ENCODE results near the gene MYCT1. TPM values are rescaled to one million over a fixed set of nuclear protein-coding genes. Genes with fewer than 3 reads are reported as not detected.

Gene MYCT1
- total and polyA plus RNA-seq, 4 donors: 3.6 to 9.1 (median 4.3) TPM

DNA sequence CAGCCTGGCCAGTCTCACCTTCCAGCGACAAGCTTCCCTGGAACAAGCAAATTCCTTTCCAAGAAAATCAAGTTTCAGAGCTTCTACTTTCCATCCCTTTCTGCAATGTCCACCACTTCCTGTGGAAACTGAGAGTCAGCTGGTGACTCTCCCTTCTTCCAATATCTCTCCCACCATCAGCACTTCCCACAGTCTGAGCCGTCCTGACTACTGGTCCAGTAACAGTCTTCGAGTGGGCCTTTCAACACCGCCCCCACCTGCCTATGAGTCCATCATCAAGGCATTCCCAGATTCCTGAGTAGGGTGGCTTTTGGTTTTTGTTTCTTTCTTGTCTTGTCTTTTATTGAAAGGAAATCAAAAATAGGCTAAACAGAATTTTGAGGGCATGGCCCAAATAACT, 24.3 kb downstream of the MYCT1 start:
- DNase-seq (ENCODE audit: low spot score): no peak
- H3K4me1 ChIP-seq (ENCODE audit: control insufficient read depth in 4 of 4, insufficient read depth in 4 of 4, low read length in 3 of 4): no peaks in the 10 kb centered on the region
- no peak overlapping the region for H3K27ac ChIP-seq (ENCODE audit: low read depth in 1 of 2, low read length in 2 of 2)
- TF ChIP-seq EGR1 (IDR thresholded peaks at IDR 0.05; ENCODE audit: low read depth in 2 of 2) (no peak), FOXA2 (IDR thresholded peaks at IDR 0.05) (no peak), HNF4A (conservative IDR thresholded peaks at IDR 0.05) (no peak), FOXA1 (IDR thresholded peaks at IDR 0.05) (no peak), SP1 (IDR thresholded peaks at IDR 0.05) (no peak), HNF4G (IDR thresholded peaks at IDR 0.05) (no peak), RXRA (IDR thresholded peaks at IDR 0.05) (no peak), NR2F2 (IDR thresholded peaks at IDR 0.05) (no peak), TAF1 (conservative IDR thresholded peaks at IDR 0.05) (no peak), GABPA (IDR thresholded peaks at IDR 0.05 in 1 of 2, conservative IDR thresholded peaks at IDR 0.05 in 1 of 2) (no peak)
- TF ChIP-seq, protein P1, sequence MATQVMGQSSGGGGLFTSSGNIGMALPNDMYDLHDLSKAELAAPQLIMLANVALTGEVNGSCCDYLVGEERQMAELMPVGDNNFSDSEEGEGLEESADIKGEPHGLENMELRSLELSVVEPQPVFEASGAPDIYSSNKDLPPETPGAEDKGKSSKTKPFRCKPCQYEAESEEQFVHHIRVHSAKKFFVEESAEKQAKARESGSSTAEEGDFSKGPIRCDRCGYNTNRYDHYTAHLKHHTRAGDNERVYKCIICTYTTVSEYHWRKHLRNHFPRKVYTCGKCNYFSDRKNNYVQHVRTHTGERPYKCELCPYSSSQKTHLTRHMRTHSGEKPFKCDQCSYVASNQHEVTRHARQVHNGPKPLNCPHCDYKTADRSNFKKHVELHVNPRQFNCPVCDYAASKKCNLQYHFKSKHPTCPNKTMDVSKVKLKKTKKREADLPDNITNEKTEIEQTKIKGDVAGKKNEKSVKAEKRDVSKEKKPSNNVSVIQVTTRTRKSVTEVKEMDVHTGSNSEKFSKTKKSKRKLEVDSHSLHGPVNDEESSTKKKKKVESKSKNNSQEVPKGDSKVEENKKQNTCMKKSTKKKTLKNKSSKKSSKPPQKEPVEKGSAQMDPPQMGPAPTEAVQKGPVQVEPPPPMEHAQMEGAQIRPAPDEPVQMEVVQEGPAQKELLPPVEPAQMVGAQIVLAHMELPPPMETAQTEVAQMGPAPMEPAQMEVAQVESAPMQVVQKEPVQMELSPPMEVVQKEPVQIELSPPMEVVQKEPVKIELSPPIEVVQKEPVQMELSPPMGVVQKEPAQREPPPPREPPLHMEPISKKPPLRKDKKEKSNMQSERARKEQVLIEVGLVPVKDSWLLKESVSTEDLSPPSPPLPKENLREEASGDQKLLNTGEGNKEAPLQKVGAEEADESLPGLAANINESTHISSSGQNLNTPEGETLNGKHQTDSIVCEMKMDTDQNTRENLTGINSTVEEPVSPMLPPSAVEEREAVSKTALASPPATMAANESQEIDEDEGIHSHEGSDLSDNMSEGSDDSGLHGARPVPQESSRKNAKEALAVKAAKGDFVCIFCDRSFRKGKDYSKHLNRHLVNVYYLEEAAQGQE (IDR thresholded peaks at IDR 0.05): no peak
- TF ChIP-seq, protein P2, sequence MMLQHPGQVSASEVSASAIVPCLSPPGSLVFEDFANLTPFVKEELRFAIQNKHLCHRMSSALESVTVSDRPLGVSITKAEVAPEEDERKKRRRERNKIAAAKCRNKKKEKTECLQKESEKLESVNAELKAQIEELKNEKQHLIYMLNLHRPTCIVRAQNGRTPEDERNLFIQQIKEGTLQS (IDR thresholded peaks at IDR 0.05): no peak
- H3K9me3 ChIP-seq (ENCODE audit: control insufficient read depth in 4 of 4, low read length in 3 of 4): no peaks in the 10 kb centered on the region
- no peaks in the 10 kb centered on the region for H3K36me3 ChIP-seq (ENCODE audit: control insufficient read depth in 4 of 4, insufficient read depth in 3 of 4, low read depth in 1 of 4, low read length in 3 of 4)
- no peak overlapping the region for H3K9ac ChIP-seq (ENCODE audit: low read depth in 1 of 2, low read length in 2 of 2)
- no peak overlapping the region for H3K4me3 ChIP-seq (ENCODE audit: low read depth in 1 of 3, low read length in 3 of 3)
- WGBS: 80% methylated on average over 4 of the region's 4 CpGs
- no peaks in the 10 kb centered on the region for H3K27me3 ChIP-seq (ENCODE audit: control insufficient read depth in 4 of 4, insufficient read depth in 4 of 4, low read length in 3 of 4)

DNA sequence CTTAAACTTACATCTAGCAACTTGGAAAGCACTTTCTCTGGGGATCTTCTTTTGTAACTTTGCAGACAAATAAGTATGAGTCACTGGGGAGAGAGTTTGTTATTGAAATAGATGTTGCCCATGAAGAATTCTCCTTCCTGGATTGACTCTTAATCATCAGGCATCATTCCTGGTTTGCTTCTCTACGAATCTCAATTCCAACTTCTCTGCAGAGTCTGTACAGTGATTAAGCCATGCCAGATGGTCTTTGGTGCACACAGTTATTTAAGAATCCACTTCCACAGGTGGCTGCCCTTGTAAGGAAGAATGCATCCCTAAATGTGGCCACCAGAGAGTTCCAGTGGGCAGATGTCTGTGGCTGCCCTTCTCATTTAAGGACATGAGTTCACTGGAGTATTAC, 25.7 kb downstream of the MYCT1 start:
- 70% methylated on average over 1 of the region's 1 CpG for WGBS
- TF ChIP-seq, protein P3, sequence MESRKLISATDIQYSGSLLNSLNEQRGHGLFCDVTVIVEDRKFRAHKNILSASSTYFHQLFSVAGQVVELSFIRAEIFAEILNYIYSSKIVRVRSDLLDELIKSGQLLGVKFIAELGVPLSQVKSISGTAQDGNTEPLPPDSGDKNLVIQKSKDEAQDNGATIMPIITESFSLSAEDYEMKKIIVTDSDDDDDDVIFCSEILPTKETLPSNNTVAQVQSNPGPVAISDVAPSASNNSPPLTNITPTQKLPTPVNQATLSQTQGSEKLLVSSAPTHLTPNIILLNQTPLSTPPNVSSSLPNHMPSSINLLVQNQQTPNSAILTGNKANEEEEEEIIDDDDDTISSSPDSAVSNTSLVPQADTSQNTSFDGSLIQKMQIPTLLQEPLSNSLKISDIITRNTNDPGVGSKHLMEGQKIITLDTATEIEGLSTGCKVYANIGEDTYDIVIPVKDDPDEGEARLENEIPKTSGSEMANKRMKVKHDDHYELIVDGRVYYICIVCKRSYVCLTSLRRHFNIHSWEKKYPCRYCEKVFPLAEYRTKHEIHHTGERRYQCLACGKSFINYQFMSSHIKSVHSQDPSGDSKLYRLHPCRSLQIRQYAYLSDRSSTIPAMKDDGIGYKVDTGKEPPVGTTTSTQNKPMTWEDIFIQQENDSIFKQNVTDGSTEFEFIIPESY (IDR thresholded peaks at IDR 0.05): no peak
- TF ChIP-seq, protein P4, sequence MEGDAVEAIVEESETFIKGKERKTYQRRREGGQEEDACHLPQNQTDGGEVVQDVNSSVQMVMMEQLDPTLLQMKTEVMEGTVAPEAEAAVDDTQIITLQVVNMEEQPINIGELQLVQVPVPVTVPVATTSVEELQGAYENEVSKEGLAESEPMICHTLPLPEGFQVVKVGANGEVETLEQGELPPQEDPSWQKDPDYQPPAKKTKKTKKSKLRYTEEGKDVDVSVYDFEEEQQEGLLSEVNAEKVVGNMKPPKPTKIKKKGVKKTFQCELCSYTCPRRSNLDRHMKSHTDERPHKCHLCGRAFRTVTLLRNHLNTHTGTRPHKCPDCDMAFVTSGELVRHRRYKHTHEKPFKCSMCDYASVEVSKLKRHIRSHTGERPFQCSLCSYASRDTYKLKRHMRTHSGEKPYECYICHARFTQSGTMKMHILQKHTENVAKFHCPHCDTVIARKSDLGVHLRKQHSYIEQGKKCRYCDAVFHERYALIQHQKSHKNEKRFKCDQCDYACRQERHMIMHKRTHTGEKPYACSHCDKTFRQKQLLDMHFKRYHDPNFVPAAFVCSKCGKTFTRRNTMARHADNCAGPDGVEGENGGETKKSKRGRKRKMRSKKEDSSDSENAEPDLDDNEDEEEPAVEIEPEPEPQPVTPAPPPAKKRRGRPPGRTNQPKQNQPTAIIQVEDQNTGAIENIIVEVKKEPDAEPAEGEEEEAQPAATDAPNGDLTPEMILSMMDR (IDR thresholded peaks at IDR 0.05; ENCODE audit: low read depth, low read length, missing input control): no peak
- TF ChIP-seq, protein P2 (IDR thresholded peaks at IDR 0.05): no peak
- TF ChIP-seq RAD21 (IDR thresholded peaks at IDR 0.05) (no peak), EGR1 (IDR thresholded peaks at IDR 0.05; ENCODE audit: low read depth in 2 of 2) (no peak), FOXA2 (IDR thresholded peaks at IDR 0.05) (no peak), JUND (IDR thresholded peaks at IDR 0.05) (no peak), YY1 (IDR thresholded peaks at IDR 0.05) (no peak), HNF4G (IDR thresholded peaks at IDR 0.05) (no peak), NR2F2 (IDR thresholded peaks at IDR 0.05) (no peak), TAF1 (conservative IDR thresholded peaks at IDR 0.05) (no peak)
- TF ChIP-seq, protein P1 (IDR thresholded peaks at IDR 0.05): no peak
- TF ChIP-seq, protein P5, sequence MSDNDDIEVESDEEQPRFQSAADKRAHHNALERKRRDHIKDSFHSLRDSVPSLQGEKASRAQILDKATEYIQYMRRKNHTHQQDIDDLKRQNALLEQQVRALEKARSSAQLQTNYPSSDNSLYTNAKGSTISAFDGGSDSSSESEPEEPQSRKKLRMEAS (IDR thresholded peaks at IDR 0.05): no peak
- Histone ChIP-seq H3K9me3 (ENCODE audit: control insufficient read depth in 4 of 4, low read length in 3 of 4) (no peaks in the 10 kb centered on the region), H3K9ac (ENCODE audit: low read depth in 1 of 2, low read length in 2 of 2) (no peak overlapping the region), H3K27ac (ENCODE audit: low read depth in 1 of 2, low read length in 2 of 2) (no peak overlapping the region), H3K36me3 (ENCODE audit: control insufficient read depth in 4 of 4, insufficient read depth in 3 of 4, low read depth in 1 of 4, low read length in 3 of 4) (no peaks in the 10 kb centered on the region), H3K27me3 (ENCODE audit: control insufficient read depth in 4 of 4, insufficient read depth in 4 of 4, low read length in 3 of 4) (no peaks in the 10 kb centered on the region), H3K4me1 (ENCODE audit: control insufficient read depth in 4 of 4, insufficient read depth in 4 of 4, low read length in 3 of 4) (no peaks in the 10 kb centered on the region), H3K4me3 (ENCODE audit: low read depth in 1 of 3, low read length in 3 of 3) (no peak overlapping the region)
- DNase-seq (ENCODE audit: low spot score): no peak

Measured in liver (tissue), 9 donors.